ENCODE measurements around the gene NDUFAF3.

DNA sequence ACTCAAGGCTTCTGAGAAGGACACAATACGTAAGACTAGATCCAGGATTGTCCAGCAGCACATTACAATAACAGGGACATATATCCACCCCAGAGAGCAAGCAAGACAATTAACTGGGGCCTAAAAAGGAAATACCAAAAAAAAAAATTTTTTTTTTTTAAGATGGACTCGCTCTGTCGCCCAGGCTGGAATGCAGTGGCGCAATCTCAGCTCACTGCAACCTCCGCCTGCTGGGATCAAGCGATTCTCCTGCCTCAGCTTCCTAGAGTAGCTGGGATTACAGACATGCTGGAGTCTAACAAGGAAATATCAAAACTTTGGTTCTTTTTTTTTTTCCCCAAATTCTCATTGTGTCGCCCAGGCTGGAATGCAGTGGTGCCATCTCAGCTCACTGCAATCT, 36.1 kb downstream of the NDUFAF3 start:
- TF ChIP-seq, protein P1, sequence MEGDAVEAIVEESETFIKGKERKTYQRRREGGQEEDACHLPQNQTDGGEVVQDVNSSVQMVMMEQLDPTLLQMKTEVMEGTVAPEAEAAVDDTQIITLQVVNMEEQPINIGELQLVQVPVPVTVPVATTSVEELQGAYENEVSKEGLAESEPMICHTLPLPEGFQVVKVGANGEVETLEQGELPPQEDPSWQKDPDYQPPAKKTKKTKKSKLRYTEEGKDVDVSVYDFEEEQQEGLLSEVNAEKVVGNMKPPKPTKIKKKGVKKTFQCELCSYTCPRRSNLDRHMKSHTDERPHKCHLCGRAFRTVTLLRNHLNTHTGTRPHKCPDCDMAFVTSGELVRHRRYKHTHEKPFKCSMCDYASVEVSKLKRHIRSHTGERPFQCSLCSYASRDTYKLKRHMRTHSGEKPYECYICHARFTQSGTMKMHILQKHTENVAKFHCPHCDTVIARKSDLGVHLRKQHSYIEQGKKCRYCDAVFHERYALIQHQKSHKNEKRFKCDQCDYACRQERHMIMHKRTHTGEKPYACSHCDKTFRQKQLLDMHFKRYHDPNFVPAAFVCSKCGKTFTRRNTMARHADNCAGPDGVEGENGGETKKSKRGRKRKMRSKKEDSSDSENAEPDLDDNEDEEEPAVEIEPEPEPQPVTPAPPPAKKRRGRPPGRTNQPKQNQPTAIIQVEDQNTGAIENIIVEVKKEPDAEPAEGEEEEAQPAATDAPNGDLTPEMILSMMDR (IDR thresholded peaks at IDR 0.05) = no peak
- TF ChIP-seq ZBTB21 (CRISPR knock-in tag; IDR thresholded peaks at IDR 0.05; ENCODE audit: borderline replicate concordance) (no peak), ZNF317 (CRISPR knock-in tag; IDR thresholded peaks at IDR 0.05; ENCODE audit: borderline replicate concordance, low read depth) (no peak), FOXP1 (CRISPR knock-in tag; IDR thresholded peaks at IDR 0.05; ENCODE audit: borderline replicate concordance) (no peak), CREB1 (CRISPR knock-in tag; IDR thresholded peaks at IDR 0.05) (no peak), ATF1 (CRISPR knock-in tag; IDR thresholded peaks at IDR 0.05) (no peak), ZNF671 (CRISPR knock-in tag; IDR thresholded peaks at IDR 0.05) (no peak), MYBL2 (CRISPR knock-in tag; IDR thresholded peaks at IDR 0.05) (no peak), ZNF219 (CRISPR knock-in tag; IDR thresholded peaks at IDR 0.05; ENCODE audit: borderline replicate concordance) (no peak), SP1 (CRISPR knock-in tag; conservative IDR thresholded peaks at IDR 0.05) (no peak), ESRRA (CRISPR knock-in tag; IDR thresholded peaks at IDR 0.05; ENCODE audit: borderline replicate concordance) (no peak)
- TF ChIP-seq, protein P2, sequence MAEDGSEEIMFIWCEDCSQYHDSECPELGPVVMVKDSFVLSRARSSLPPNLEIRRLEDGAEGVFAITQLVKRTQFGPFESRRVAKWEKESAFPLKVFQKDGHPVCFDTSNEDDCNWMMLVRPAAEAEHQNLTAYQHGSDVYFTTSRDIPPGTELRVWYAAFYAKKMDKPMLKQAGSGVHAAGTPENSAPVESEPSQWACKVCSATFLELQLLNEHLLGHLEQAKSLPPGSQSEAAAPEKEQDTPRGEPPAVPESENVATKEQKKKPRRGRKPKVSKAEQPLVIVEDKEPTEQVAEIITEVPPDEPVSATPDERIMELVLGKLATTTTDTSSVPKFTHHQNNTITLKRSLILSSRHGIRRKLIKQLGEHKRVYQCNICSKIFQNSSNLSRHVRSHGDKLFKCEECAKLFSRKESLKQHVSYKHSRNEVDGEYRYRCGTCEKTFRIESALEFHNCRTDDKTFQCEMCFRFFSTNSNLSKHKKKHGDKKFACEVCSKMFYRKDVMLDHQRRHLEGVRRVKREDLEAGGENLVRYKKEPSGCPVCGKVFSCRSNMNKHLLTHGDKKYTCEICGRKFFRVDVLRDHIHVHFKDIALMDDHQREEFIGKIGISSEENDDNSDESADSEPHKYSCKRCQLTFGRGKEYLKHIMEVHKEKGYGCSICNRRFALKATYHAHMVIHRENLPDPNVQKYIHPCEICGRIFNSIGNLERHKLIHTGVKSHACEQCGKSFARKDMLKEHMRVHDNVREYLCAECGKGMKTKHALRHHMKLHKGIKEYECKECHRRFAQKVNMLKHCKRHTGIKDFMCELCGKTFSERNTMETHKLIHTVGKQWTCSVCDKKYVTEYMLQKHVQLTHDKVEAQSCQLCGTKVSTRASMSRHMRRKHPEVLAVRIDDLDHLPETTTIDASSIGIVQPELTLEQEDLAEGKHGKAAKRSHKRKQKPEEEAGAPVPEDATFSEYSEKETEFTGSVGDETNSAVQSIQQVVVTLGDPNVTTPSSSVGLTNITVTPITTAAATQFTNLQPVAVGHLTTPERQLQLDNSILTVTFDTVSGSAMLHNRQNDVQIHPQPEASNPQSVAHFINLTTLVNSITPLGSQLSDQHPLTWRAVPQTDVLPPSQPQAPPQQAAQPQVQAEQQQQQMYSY (CRISPR knock-in tag; IDR thresholded peaks at IDR 0.05) = no peak
- TF ChIP-seq, protein P3, sequence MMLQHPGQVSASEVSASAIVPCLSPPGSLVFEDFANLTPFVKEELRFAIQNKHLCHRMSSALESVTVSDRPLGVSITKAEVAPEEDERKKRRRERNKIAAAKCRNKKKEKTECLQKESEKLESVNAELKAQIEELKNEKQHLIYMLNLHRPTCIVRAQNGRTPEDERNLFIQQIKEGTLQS (CRISPR knock-in tag; conservative IDR thresholded peaks at IDR 0.05) = no peak
